HT-29 (cell line): ENCODE data around the gene CCL18. TPM values are rescaled to one million over a fixed set of nuclear protein-coding genes. Genes with fewer than 3 reads are reported as not detected.
"Not testable (repeated sequence)": the region's sequence is repeated elsewhere in the genome, so short reads cannot be mapped to it uniquely, and the experiment has no call there.

ENCODE experiments used
- DNase-seq: peaks from one replicate; pipeline ENCODE4 v3.0.0-alpha.2; 2015; ENCODE audit warnings: low spot score
- total RNA-seq: library from RNA; depleted of rRNA; stranded (reverse); fragments of >200 nt; shearing (Covaris generic); gene quantifications from 2 replicates; pipeline ENCODE4 v1.2.3, GENCODE V29; 2014

Gene CCL18
- total RNA-seq, 1 experiment from 2014 or later: not detected

DNA sequence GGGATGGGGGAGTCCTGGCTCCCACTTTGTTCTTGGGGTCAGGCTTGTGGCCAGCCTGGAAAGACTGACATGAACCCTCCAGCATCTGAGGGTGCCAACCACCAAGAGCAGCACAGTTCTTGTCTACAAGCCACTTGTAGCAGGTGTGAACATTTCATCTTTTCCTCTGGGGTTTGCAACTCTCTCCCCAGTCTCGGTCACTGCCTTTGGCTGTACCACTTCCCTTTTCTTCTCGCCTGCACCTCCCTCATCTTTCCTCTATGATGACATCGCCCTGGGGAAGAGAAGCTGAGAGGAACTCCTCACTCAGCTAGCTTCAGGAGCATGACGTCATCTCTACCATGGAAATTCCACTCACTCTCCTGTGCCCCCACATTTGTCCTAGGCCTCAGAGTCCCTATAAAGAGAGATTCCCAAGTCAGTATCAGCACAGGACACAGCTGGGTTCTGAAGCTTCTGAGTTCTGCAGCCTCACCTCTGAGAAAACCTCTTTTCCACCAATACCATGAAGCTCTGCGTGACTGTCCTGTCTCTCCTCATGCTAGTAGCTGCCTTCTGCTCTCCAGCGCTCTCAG is 39.4 kb downstream of the CCL18 start, which contains the start of gene CCL4:
Gene CCL4, plus strand, starts transcription at position 427 of the 575 bp plus-strand sequence. Its CDS starts 79 bp downstream, at position 506.
- not testable (repeated sequence) for DNase-seq

DNA sequence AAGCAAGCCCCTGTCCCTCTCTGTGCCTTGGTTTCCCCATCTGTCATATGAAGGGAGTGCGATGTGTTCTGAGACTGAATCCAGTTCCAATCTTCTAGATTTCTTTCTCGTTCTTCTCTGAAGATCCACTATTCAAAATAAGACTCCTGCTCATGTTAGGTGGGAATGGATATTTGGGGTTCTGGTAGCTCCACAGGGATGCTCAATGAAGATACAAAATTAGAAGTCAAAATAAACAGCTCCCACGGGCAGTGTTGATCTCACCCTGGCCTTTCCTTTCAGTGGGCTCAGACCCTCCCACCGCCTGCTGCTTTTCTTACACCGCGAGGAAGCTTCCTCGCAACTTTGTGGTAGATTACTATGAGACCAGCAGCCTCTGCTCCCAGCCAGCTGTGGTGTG is 40.2 kb downstream of the CCL18 start:
- DNase-seq: not testable (repeated sequence)

GRCh38 chr17:36104701-36105181 is 40.7 kb downstream of the CCL18 start:
- DNase-seq: no peak

DNA sequence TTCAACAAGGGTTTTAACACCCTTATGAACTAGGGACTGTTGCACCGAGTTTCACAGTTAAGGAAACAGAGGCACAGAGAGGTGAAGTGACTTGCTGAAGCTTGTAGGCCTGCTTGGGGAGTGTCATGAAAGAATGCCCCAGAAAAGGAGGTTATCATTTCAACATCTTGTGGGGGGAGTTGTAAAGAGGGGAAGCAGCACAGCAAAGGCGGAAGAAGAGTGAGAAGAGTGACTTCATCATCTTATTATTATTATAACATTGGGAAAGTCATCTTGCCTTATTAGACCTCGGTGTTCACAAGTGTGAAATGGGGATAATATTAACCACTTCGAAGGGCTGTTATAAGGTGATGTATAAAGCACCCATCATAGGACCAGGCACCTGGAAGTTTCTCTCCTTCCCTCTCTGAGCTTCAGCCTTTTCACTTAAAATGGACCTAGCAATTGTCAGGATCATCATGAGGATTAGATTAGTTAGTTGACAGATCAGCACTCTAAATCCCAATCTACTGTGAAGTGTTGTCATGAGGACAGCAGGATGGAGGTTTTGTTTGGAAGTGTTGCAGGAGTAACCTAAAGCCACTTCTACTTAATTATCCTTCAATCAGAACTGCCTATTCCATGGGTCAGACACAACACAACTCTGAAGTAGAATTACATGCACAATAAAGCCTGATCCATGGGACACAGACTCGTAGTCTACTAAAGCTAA is 41.9 kb downstream of the CCL18 start:
- DNase-seq: no peak

GRCh38 chr17:36106493-36106835 is 42.4 kb downstream of the CCL18 start:
- DNase-seq: no peak

- no peak for DNase-seq
These were observed 43.6 kb downstream of the CCL18 start for GRCh38 chr17:36107660-36108059.

- DNase-seq: not testable (repeated sequence)
These were observed 44.2 kb downstream of the CCL18 start for GRCh38 chr17:36108265-36108664.

DNA sequence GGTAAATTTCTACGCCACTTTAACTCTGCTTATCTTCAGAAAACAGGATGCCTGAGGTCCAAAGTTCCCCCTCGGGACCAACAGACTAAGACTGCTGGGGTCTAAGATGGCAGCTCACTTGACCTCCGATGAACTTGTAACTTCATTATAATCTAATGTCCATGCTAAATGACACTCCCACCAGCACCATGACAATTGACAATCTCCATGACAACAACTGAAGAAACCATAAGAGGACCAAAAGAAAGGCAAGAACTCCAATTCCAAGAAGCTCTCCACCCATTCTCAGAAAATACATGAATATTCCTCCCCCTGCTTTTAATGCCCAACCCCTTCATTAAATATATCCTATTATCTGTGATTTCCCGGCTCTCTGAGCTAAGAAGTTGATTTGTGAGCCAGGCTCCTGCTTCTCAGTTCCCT is 47.0 kb downstream of the CCL18 start:
- no peak for DNase-seq

DNA sequence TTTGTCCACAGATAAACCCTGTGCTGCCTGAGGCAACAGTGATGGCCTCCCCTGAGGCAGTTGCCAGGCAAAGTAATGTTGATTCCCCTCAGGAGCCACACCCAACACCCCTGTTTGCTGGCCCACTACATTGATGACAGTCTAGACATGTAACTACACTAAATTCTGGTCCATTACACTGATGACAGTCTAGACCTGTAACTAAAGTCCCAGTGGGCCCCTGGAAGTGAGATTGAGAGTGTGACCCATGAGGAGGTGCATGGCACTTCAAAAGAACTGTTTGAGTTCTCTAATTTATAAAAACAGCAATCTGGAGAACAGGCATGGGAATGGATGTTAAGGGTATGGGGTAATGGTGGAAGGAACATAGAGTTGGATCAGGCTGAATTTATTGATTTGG is 48.5 kb downstream of the CCL18 start:
- no peak for DNase-seq

- DNase-seq: not testable (repeated sequence)
These were observed 49.1 kb downstream of the CCL18 start for GRCh38 chr17:36113131-36113530.

DNA sequence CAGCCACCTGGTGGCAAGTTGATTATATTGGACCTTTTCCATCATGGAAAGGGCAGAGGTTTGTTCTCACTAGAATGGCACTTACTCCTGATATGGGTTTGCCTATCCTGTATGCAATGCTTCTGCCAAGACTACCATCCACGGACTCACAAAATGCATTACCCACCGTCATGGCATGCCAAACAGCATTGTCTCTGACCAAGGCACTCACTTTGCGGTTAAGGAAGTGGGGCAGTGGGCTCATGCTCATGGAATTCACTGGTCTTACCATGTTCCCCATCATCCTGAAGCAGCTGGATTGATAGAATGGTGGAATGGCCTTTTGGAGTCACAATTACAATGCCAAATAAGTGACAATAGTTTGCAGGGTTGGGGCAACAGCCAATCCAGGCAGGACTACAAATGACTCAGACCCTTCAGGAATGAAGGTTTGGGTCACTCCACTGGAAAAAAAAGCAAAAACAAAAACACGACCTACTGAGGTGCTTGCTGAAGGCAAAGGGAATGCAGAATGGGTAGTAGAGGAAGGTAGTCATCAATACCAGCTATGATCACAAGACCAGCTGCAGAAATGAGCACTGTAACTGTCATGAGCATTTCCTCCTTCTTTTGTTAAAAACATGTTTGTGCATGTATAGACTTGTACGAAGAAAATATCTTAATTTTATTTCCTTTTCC is 51.0 kb downstream of the CCL18 start:
- DNase-seq: not testable (repeated sequence)

GRCh38 chr17:36115649-36115977 is 51.5 kb downstream of the CCL18 start:
- DNase-seq: not testable (repeated sequence)

DNA sequence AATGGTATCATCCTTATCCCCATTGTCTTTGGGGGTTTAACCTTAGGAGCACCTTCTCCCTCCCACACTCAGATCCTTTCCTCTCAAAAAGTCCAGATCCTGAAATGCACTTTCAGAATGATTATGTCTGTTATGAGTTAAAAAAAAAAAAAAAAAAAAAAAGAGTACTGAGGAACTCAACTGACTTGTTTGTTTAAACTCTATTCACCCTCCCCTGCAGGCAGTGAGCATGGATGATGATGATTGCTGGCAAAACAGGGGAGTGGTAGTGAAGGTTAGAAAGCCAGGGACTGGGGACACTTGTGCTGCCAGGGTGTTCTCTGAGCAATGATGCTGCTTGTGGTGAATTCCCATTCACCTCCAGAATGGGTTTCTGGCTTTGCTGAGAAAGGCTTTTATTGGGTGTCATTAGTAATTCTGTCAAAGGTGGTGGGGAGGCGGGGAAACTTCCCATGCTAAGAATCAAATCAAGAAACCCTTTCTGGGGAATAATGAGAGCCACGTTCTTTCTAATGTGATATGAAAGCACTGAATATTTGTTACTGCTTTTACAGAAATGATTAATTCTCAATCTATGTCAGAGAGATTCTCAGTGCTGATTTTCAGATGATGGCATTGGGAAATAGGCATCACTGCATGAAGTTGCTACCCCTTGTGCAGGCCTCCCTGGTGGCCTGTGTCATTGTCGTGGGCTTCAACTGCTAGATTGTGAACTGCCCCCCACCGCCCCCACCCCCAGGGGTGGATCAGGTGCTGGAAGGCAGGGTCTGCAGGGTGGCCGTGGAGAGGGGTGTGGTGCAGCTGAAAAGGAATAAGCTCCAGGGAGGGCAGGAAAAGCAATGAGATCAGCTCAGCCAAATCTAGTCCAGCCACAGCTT is 53.7 kb downstream of the CCL18 start:
- DNase-seq: no peak

- DNase-seq: peak; percentile 49
These were observed 54.6 kb downstream of the CCL18 start for GRCh38 chr17:36118477-36119353.

- no peak for DNase-seq
These were observed 56.1 kb downstream of the CCL18 start for GRCh38 chr17:36120221-36120620.

DNA sequence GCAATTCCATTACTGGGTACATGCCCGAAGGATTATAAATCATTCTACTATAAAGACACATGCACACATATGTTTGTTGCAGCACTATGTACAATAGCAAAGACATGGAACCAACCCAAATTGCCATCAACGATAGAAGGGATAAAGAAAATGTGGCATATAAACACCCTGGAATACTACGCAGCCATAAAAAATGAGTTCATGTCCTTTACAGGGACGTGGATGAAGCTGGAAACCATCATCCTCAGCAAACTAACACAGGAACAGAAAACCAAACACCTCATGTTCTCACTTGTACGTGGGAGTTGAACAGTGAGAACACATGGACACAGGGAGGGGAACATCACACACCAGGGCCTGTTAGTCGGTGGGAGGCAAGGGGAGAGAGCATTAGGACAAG is 57.0 kb downstream of the CCL18 start:
- not testable (repeated sequence) for DNase-seq
